Retina (tissue), 1 donor: Measurements from ENCODE around the gene LRP2.
"Not testable (repeated sequence)": the region's sequence is repeated elsewhere in the genome, so short reads cannot be mapped to it uniquely, and the experiment has no call there.

Experiments used
- DNase-seq: peaks from one replicate; pipeline ENCODE4 v3.0.0-alpha.2; 2016

The LRP2 gene

DNA sequence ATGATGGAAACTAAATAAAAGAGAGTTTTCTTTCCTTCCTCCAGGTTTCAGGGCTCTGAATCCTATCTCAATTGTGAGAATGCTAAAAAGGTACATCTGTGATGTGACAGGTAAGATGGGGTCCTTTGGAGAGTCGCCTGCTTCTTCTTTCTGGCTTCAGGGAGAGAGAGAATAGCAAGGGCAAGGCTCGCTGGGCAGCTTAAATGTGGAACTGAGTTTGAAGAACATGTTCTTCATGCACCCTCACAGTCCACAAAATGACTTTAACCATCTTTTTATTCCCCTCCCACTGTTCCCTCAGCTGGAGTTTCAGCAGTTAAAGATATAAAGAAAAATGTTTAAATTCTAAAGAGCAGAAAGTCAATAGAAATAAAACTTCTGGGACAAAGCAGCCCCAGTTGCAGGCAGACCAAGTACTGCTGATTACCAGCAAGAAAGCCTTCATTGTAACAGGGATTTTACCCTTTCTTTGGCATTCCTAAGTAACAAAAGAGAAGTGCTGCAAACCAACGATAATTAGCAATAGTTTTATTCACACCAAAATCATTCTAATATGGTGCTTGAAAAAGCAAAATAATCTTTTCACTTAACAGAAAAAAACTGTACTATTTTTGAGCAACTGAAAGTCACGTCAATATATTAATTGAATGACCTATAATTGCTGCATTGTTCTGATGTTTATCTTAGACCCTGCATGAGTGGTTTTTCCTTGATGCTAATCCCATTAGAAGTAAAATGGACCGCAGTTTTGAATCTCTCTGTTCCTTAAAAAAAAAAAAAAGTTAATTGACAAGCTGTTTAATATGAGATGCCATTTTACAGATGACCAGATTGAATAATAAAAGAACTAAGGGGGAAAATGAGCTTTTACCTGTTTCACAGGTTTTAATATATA lies 61.5 kb downstream of the LRP2 start:
- DNase-seq, result peak; percentile 83

- DNase-seq, result no peak
Measured at GRCh38 chr2:169298007-169298406, 64.3 kb downstream of the LRP2 start.

DNA sequence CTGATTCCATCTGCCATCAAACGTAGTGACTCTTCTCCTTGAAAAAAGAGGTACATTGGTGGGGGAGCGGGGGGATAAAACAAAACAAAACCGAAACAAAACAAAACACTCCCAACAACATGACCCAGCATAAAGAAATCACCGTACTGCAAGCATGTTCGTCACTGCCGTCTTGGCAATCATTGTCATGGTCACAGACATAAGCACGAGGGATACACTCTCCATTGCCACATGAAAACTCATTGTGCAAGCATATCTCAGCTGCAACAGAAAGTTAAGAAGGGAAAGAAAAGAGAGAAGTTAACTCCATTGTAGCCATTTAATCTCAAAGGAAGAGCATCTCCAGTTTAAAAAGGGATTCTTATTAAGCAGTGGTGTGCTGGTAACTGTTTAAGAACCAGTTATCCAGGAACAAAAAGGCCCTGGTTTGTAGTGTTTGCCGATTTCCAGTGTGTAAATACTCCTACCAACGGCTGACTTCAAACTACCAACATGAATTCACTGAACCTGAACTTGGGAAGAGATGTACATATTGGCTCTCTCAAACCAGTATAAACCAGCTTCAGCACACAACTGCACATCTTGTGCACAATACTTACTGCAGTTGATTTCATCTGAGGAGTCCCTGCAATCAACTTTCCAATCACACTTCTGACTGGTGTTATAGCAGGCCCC lies 68.2 kb downstream of the LRP2 start:
- no peak for DNase-seq

- no peak for DNase-seq
Measured at GRCh38 chr2:169291517-169291916, 70.8 kb downstream of the LRP2 start.

- DNase-seq, result no peak
Measured at GRCh38 chr2:169290433-169290832, 71.9 kb downstream of the LRP2 start.

GRCh38 chr2:169287666-169288065 lies 74.7 kb downstream of the LRP2 start:
- no peak for DNase-seq

- DNase-seq, result peak; percentile 30
Measured at GRCh38 chr2:169286624-169287231, 75.6 kb downstream of the LRP2 start.

GRCh38 chr2:169285531-169286235 lies 76.7 kb downstream of the LRP2 start:
- peak; percentile 65 for DNase-seq

DNA sequence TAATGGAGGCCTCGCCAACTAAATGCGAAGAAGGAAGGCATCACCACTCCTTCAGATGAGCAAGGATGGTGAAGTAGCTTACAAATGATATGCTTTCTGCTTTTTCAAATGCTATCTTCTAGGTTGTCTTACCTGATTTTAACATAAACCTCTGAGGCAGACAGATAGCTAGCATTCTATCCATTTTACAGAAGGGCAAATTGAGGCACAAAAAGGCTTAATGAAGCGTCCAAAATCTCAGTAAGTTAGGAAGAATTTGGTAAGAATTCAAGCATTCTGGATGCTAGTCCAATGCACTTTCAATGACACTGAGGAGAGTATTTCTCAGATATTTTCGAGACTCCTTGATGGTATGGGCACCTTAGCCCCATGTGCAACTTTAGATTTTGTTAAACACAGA lies 81.8 kb downstream of the LRP2 start:
- no peak for DNase-seq

DNA sequence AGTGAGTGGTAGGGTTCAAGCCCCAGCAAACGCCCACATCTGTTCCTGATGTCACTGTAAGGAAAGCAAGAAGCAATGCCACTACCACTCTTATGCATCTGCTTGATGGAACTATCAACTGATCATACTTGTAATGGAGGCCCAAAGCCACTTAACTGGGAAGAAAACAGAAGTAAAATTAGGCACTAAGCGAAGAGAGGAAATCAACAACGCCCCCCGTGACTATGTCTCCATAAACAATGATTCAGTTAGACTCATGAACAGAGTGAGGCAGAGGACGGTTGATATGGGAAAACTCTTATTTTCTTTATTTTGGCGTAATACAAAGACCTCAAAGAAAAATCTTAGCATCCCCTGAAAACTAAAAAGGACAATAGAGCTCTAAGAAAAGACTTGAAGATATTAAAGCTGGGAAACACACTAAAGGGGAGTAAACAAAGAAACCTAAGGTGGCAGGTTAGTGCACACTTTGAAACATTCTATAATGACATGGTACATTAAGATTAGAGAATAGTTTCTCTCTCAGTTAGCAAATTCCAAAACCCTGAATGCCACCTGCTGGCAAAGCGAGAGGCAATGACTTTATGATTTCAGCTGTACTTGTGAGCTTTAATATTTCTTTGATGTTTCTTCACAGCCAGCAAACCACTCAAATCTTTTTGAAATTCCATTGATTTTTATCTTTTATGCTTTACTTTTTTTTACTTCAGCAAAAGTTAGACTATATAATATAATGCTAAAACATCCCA lies 86.5 kb downstream of the LRP2 start:
- DNase-seq, result no peak

GRCh38 chr2:169272010-169272409 lies 90.3 kb downstream of the LRP2 start:
- DNase-seq, result no peak

- DNase-seq, result not testable (repeated sequence)
Measured at GRCh38 chr2:169270574-169270973, 91.8 kb downstream of the LRP2 start.

DNA sequence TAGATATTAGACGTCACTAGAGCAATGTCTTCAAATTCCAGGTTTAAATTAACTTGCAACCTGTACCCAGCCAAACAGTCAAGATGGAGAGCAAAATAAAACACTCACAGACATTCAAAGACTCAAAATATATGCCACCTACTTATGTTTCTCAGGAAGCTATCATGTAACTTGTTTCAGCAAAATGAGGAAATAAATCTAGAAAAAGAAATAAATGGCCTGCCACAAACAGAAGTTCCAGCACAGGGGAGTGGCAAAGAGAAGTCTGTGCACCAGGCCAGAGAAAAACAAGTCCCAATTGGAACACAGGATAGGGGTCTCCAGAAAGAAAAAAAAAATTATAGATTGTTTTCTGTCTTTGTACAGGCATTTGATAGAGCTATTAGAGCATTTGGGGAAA lies 96.7 kb downstream of the LRP2 start:
- DNase-seq, result no peak

DNA sequence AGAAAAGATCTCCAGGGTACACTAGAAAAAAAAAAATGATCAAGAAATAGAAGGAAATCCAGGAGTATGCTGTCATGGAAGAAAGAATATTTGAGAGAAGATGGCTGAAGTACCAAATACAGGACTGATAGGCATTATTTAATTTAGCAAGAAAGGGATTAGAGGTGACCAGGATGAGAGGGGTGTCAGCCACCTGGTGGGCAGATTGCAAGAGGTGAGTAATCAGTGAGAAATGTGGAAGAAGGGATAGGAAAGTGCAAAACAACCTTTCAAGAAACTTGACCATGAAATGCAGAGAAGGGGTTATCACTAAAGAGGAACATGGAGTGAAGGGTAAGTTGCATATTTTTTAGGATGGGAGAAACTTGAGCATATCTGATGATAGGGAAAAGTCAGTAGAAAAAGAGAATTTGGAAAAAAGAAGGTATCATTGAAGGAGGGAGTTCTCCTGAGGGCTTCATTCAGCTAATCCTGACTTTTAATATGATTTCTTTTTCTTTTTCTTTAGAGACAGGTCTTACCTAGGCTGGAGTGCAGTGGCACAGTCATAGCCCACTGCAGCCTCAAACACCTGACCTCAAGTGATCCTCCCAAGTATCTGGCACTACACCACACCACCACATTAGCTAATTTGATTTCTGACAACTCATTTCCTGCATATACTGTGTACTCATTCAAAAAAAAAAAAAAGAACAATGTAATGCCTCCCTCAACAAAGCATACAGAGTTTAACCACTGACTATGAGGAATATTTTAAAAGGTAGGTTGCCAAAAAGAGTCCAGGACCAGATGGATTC lies 101.3 kb downstream of the LRP2 start:
- DNase-seq, result no peak

DNA sequence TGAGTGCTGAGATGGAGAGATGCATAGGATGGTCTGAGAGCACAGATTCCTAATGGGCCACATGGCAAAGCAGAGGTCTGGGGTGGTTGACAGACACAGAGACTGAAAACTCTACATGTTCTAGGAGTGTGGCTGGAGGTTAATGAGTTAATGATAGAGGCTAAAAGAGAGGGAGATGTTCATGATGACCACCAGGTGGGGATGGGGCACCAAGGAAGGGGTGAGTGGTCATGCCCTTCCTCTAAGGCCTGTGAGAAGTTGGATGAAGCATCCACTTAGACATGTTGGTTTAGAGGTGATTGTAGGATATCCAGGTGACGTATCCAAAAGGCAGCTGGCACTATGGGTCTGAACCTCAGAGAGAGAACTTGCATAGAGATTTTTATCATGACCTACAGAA lies 102.1 kb downstream of the LRP2 start:
- DNase-seq, result no peak

DNA sequence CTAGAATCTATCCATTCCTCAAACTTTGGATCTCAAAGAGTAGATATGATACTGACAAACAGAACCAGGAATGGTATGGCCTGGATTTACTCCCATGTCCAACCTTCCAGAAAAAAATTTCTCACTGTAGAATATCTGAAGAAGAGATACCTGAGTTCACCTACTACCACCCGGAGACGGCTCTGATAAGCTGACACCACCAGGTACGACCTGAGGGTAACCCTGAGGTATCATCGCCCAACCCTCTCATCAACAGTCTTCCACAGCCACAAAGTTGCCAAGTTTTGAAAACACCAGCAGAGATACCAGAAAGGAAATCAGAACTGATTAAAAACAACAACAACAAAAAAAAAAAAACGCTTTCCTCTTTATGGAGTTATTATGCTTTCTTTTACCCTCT lies 102.9 kb downstream of the LRP2 start:
- no peak for DNase-seq

DNA sequence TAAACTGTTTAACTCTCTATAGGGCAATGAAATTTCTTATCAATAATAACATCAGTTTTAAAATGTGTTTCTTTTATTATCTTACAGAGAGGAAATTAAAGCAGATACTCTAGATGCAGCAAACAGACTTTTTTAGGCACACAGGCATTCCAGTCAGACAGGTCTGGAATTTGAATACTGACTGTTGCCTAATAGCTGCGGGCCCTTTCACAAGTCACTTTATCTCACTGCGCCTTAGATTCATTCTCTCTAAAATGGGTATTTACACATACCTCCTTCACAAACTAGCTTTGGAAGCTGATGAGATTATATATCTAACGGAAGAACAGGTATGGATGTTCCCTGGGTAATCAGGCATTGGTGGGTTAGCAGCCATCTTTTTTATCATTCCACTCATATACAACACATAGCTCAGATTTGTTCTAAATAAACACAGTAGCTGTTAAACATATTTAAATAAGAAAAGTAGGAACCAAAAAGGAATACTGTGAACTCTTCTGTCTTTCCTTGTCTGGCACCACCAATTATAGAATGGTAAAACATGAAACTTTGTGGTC lies 104.2 kb downstream of the LRP2 start:
- no peak for DNase-seq

DNA sequence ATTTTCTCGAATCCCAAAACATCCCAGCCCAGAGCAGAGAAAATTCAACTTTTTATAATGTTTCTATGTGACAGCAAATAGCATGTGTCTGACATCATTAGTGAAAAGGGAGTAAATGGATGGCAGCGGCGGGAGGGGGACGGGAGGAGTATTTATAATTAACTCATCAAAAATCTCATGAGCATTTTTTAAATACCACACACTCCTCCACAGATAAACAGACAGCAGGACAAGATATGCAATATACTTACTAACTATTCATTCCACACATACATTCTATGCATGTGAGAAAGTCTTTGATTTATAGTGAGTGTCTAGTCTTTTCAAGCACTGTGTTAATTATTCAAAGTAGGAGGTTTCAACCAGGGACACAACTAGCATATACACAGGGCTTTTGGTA lies 107.6 kb downstream of the LRP2 start:
- DNase-seq, result no peak

DNA sequence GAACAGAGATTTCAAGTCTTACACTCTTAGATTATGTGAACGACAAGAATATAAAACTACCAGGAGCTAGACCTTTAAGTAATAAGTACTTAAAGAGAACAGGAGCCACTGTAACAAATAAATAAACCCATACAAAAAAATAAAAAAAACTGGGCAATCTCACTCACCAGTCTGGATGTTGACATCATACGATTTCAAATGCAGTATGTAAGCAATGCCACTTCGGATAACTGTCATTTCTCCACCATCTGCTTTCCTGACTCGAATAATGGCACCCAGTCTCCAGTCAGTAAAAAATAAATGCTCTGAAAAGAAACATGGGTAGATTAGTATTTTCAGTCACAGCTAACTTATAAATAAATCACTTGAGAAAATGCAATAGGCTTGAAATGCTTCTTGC lies 115.1 kb downstream of the LRP2 start:
- DNase-seq, result no peak

GRCh38 chr2:169240405-169240804 lies 121.9 kb downstream of the LRP2 start:
- no peak for DNase-seq

DNA sequence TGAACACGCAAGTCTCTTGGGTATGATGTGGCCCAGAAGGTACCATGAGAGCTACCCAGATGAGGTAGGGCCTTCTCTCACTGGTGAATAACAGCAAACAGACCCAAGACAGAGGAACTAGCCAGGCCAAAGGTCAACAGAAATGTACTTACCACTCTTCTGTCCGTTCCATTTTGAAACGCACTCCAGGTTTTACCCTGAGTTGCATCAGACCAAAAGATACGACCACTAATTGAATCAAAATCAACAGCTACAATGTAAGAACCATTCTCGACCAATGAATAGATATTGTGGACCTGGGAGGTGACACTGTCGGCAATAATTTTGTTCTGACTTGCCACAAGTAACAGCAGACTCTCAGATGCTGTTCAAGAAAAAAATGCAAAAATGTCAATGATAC lies 124.4 kb downstream of the LRP2 start:
- DNase-seq, result no peak
